Upper lobe of left lung (tissue), 6 donors: ENCODE results near the gene TBC1D9. TPM values are rescaled to one million over a fixed set of nuclear protein-coding genes. Genes with fewer than 3 reads are reported as not detected.

Source experiments
- ATAC-seq, 2 donors: fragments of 200-7000 bp; cut with Tn5 transposase; one replicate each; pipeline ENCODE4 v1.9.1; 2022; ENCODE audit warnings: mild to moderate bottlenecking in 2 of 2, moderate library complexity in 2 of 2; ENCODE audit not compliant: low FRiP score in 2 of 2
- DNase-seq, 2 donors: peaks; one replicate each; pipeline ENCODE4 v3.0.0-alpha.2; 2019 to 2020
- H3K27ac ChIP-seq, 4 donors: fragments of 200-600 bp; sonication (generic); one replicate each; pipeline ENCODE4 v1.5.1; 2016 to 2019
- H3K27me3 ChIP-seq, 4 donors: fragments of 200-600 bp; sonication (generic); one replicate each; pipeline ENCODE4 v1.5.1; 2017 to 2019
- H3K36me3 ChIP-seq, 4 donors: fragments of 200-600 bp; sonication (generic); one replicate each; pipeline ENCODE4 v1.5.1; 2016 to 2019
- H3K4me1 ChIP-seq, 4 donors: fragments of 200-600 bp; sonication (generic); one replicate each; pipeline ENCODE4 v1.5.1; 2018 to 2019
- H3K4me3 ChIP-seq, 4 donors: fragments of 200-600 bp; sonication (generic); one replicate each; pipeline ENCODE4 v1.5.1; 2017 to 2019; ENCODE audit warnings: mild to moderate bottlenecking in 2 of 4, moderate library complexity in 1 of 4
- H3K9me3 ChIP-seq, 4 donors: fragments of 200-600 bp; sonication (generic); one replicate each; pipeline ENCODE4 v1.5.1; 2018 to 2019
- EP300 ChIP-seq, 4 donors: sonication (generic); formaldehyde crosslinking; IDR thresholded peaks; one replicate each; pipeline ENCODE4 v1.5.1; 2017; ENCODE audit warnings: antibody characterized with exemption in 4 of 4, control low read depth in 2 of 4
- POLR2A ChIP-seq, 4 donors: fragments of 450-650 bp; IDR thresholded peaks; one replicate each; pipeline ENCODE4 v1.5.1; 2016 to 2017; ENCODE audit warnings: antibody characterized with exemption in 4 of 4, mild to moderate bottlenecking in 2 of 4
- POLR2AphosphoS5 ChIP-seq, 2 donors: sonication (generic); formaldehyde crosslinking; IDR thresholded peaks; one replicate each; pipeline ENCODE4 v1.5.1; 2017; ENCODE audit warnings: antibody characterized with exemption in 2 of 2
- WGBS, 2 donors: methylation state at CpG; one replicate each; pipeline ENCODE4 v1.1.5; 2017 to 2018; 5-methylcytosine and 5-hydroxymethylcytosine counted together
- total RNA-seq, 6 donors: library from RNA; depleted of rRNA in 4 of 6; stranded (reverse); fragments of >200 nt in 4 of 6; gene quantifications; one replicate each; pipeline versions ENCODE4 v1.1.0 to v1.2.1, GENCODE V29; 2016 to 2021
- TF ChIP-seq, protein P1 (sequence below), 6 experiments: fragments of 450-650 bp in 4 of 6; fragments of 200-600 bp in 2 of 6; sonication (generic) in 2 of 6; IDR thresholded peaks; one replicate each; pipeline ENCODE4 v1.5.1; 2016 to 2019; ENCODE audit warnings: antibody characterized with exemption in 6 of 6
- donor health status: DM: no; HTN: no; CAD: no; lungs with moderate emphysema.
- donor health status: DM: no; HTN: yes; CAD: no; lungs with severe emphysema.

Gene TBC1D9
- total RNA-seq, 6 donors from 2014 or later: 33.7 to 41.9 (median 38.1) TPM

DNA sequence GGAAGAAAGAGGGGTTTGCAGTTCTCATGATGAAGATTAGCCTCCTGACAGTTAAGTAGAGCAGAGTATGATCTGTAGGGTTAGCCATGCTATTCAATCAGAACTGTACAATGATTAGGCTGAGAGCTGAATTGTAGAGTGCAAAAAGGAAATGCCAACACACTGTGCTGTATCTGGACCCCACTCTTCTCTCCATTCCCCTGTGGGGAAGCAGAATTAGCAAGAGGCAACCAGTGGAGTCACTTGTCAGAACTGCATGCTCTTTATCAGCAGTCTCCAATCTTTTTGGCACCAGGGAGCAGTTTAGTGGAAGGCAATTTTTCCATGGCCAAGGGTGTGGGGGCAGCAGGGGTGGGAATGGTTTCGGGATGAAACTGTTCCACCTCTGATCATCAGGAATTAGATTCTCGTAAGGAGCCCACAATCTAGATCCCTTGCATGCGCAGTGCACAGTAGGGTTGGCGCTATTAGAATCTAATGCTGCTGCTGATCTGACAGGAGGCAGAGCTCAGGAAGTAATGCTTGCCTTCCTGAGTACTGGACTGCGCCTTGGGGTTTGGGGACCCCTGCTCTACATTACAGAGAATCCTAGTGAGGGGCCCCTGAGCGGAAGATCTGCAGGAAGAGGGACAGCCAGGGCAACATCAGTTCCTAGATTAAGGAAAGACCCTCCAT, 19.4 kb downstream of the TBC1D9 start:
- DNase-seq (no peak), ATAC-seq (no peak)
- Histone ChIP-seq H3K36me3 (no peaks in the 10 kb centered on the region), H3K9me3 (no peaks in the 10 kb centered on the region), H3K4me1 (peaks cover 6 to 24% (median 12%) of the 10 kb centered on the region in 4 donors), H3K4me3 (no peak overlapping the region), H3K27me3 (no peaks in the 10 kb centered on the region), H3K27ac (peak overlapping the region in 1 of 4 donors; percentile 10)
- whole genome bisulfite sequencing, 2 donors: 80 to 85% methylated on average over 6 of the region's 6 CpGs
- TF ChIP-seq, protein P1, sequence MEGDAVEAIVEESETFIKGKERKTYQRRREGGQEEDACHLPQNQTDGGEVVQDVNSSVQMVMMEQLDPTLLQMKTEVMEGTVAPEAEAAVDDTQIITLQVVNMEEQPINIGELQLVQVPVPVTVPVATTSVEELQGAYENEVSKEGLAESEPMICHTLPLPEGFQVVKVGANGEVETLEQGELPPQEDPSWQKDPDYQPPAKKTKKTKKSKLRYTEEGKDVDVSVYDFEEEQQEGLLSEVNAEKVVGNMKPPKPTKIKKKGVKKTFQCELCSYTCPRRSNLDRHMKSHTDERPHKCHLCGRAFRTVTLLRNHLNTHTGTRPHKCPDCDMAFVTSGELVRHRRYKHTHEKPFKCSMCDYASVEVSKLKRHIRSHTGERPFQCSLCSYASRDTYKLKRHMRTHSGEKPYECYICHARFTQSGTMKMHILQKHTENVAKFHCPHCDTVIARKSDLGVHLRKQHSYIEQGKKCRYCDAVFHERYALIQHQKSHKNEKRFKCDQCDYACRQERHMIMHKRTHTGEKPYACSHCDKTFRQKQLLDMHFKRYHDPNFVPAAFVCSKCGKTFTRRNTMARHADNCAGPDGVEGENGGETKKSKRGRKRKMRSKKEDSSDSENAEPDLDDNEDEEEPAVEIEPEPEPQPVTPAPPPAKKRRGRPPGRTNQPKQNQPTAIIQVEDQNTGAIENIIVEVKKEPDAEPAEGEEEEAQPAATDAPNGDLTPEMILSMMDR (IDR thresholded peaks at IDR 0.05): no peak
- TF ChIP-seq POLR2AphosphoS5 (IDR thresholded peaks at IDR 0.05): no peak
- TF ChIP-seq POLR2A (IDR thresholded peaks at IDR 0.05): no peak
- no peak for TF ChIP-seq EP300 (IDR thresholded peaks at IDR 0.05)

GRCh38 chr4:140735779-140736391, 20.3 kb downstream of the TBC1D9 start:
- H3K27me3 ChIP-seq: no peaks in the 10 kb centered on the region
- no peak overlapping the region for H3K27ac ChIP-seq
- no peak for DNase-seq
- H3K4me1 ChIP-seq: peaks cover 6 to 21% (median 12%) of the 10 kb centered on the region in 4 donors
- no peak overlapping the region for H3K4me3 ChIP-seq
- TF ChIP-seq EP300 (IDR thresholded peaks at IDR 0.05): no peak
- TF ChIP-seq, protein P1 (IDR thresholded peaks at IDR 0.05): no peak
- no peak for TF ChIP-seq POLR2AphosphoS5 (IDR thresholded peaks at IDR 0.05)
- TF ChIP-seq POLR2A (IDR thresholded peaks at IDR 0.05): no peak
- H3K9me3 ChIP-seq: no peaks in the 10 kb centered on the region
- H3K36me3 ChIP-seq: no peaks in the 10 kb centered on the region
- WGBS, 2 donors: 82 to 87% methylated on average over 4 of the region's 4 CpGs
- ATAC-seq: no peak

DNA sequence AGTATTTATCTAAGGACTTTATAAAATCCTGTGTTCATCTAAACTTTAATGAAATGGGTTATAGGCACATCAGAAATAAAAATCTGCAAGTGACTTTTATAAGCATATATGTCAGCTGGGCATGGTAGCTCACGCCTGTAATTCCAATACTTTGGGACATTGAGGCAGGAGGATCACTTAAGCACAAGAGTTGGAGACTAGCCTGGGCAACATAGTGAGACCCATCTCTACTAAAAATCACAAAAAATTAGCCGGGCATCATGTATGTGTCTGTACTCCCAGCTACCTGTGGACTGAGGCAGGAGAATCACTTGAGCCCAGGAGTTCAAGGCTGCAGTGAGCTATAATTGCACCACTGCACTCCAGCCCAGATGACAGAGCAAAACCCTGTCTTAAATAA, 20.9 kb downstream of the TBC1D9 start:
- TF ChIP-seq, protein P1 (IDR thresholded peaks at IDR 0.05): no peak
- TF ChIP-seq POLR2A (IDR thresholded peaks at IDR 0.05): no peak
- TF ChIP-seq POLR2AphosphoS5 (IDR thresholded peaks at IDR 0.05): no peak
- TF ChIP-seq EP300 (IDR thresholded peaks at IDR 0.05): no peak
- Histone ChIP-seq H3K9me3 (no peaks in the 10 kb centered on the region), H3K4me3 (no peak overlapping the region), H3K36me3 (no peaks in the 10 kb centered on the region), H3K27ac (no peak overlapping the region), H3K4me1 (peaks cover 6 to 16% (median 10%) of the 10 kb centered on the region in 4 donors), H3K27me3 (no peaks in the 10 kb centered on the region)
- ATAC-seq (no peak), DNase-seq (no peak)
- WGBS, 2 donors: 85 to 89% methylated on average over 2 of the region's 2 CpGs

- H3K36me3 ChIP-seq: no peaks in the 10 kb centered on the region
- no peaks in the 10 kb centered on the region for H3K27me3 ChIP-seq
- no peak for DNase-seq
- peaks cover 14 to 26% (median 18%) of the 10 kb centered on the region in 4 donors for H3K4me1 ChIP-seq
- no peaks in the 10 kb centered on the region for H3K9me3 ChIP-seq
- H3K27ac ChIP-seq: no peak overlapping the region
- ATAC-seq: no peak
- 77 to 79% methylated on average over 2 of the region's 2 CpGs for WGBS, 2 donors
- TF ChIP-seq, protein P1 (IDR thresholded peaks at IDR 0.05): no peak
- TF ChIP-seq POLR2A (IDR thresholded peaks at IDR 0.05): no peak
- no peak for TF ChIP-seq POLR2AphosphoS5 (IDR thresholded peaks at IDR 0.05)
- no peak for TF ChIP-seq EP300 (IDR thresholded peaks at IDR 0.05)
- H3K4me3 ChIP-seq: no peak overlapping the region
Observed at GRCh38 chr4:140732780-140733179, 23.4 kb downstream of the TBC1D9 start.
